IMR-90 (cell line): Measurements from ENCODE around the gene EP300. TPM values are rescaled to one million over a fixed set of nuclear protein-coding genes. Genes with fewer than 3 reads are reported as not detected.

Source experiments
- ATAC-seq: fragments of 200-7000 bp; cut with Tn5 transposase; 2 replicates; pipeline ENCODE4 v1.9.1; 2020; ENCODE audit warnings: low read depth, mild to moderate bottlenecking, moderate library complexity
- BruUV-seq: library from RNA; stranded (reverse); fragments of 400-500 nt; replicated peaks from 2 replicates; lab custom pipeline; 2021; lab: Mats Ljungman, UMichigan
- CTCF ChIA-PET: fragments of 300-600 bp; formaldehyde crosslinking; extraction: SDS; loops from one replicate; lab custom pipeline; 2021; ENCODE audit warnings: antibody characterized with exemption; lab: Yijun Ruan, JAX
- POLR2A ChIA-PET: fragments of 300-600 bp; sonication (Branson Sonifier 250); formaldehyde crosslinking; loops from one replicate; lab custom pipeline; 2022; ENCODE audit warnings: antibody characterized with exemption; ENCODE audit not compliant: unreplicated experiment; lab: Charles Lee
- DNase-seq: peaks from one replicate; pipeline ENCODE4 v3.0.0; 2013
- H2AFZ ChIP-seq: replicated peaks from 2 replicates; pipeline ENCODE3; 2013; ENCODE audit warnings: low read length, mild to moderate bottlenecking; ENCODE audit not compliant: poor library complexity
- H2AK5ac ChIP-seq: 2 replicates; pipeline ENCODE4 v1.6.1; 2013; ENCODE audit warnings: low read depth, low read length, inconsistent platforms
- H2AK9ac ChIP-seq: replicated peaks from 2 replicates; pipeline ENCODE3; 2013; ENCODE audit warnings: mild to moderate bottlenecking, low read depth, low read length, moderate library complexity; ENCODE audit not compliant: poor library complexity
- H2BK120ac ChIP-seq: 2 replicates; pipeline ENCODE4 v1.6.1; 2013; ENCODE audit warnings: low read depth, low read length, inconsistent platforms
- H2BK15ac ChIP-seq: 3 replicates; pipeline ENCODE4 v1.6.1; 2013; ENCODE audit warnings: low read depth, low read length, inconsistent platforms
- H2BK20ac ChIP-seq: 2 replicates; pipeline ENCODE4 v1.6.1; 2013; ENCODE audit warnings: low read depth, mild to moderate bottlenecking, inconsistent platforms, low read length, moderate library complexity
- H2BK5ac ChIP-seq: 2 replicates; pipeline ENCODE4 v1.6.1; 2013; ENCODE audit warnings: mild to moderate bottlenecking, low read depth, low read length, inconsistent platforms; ENCODE audit not compliant: poor library complexity, severe bottlenecking
- H3K14ac ChIP-seq: replicated peaks from 2 replicates; pipeline ENCODE4 v1.6.1; 2013; ENCODE audit warnings: low read depth, low read length, inconsistent platforms
- H3K18ac ChIP-seq: 2 replicates; pipeline ENCODE4 v1.6.1; 2013; ENCODE audit warnings: low read depth, low read length, control low read depth
- H3K23ac ChIP-seq: 2 replicates; pipeline ENCODE4 v1.6.1; 2013; ENCODE audit warnings: low read depth, low read length, inconsistent platforms
- H3K27ac ChIP-seq: 2 replicates; pipeline ENCODE4 v1.5.1; 2013; ENCODE audit warnings: mild to moderate bottlenecking, control low read depth, low read length; ENCODE audit not compliant: insufficient read depth
- H3K27me3 ChIP-seq: 2 replicates; pipeline ENCODE4 v1.6.1; 2013; ENCODE audit warnings: low read length; ENCODE audit not compliant: control insufficient read depth, insufficient read depth
- H3K36me3 ChIP-seq: 2 replicates; pipeline ENCODE4 v1.6.1; 2013; ENCODE audit warnings: low read length, mixed read lengths; ENCODE audit not compliant: control insufficient read depth, insufficient read depth
- H3K4ac ChIP-seq: 2 replicates; pipeline ENCODE4 v1.6.1; 2013; ENCODE audit warnings: low read depth, low read length, inconsistent platforms
- H3K4me1 ChIP-seq: 2 replicates; pipeline ENCODE4 v1.6.1; 2013; ENCODE audit warnings: low read length, mixed read lengths; ENCODE audit not compliant: control insufficient read depth, insufficient read depth
- H3K4me2 ChIP-seq: 2 replicates; pipeline ENCODE4 v1.6.1; 2013; ENCODE audit warnings: low read depth, mild to moderate bottlenecking, control low read depth, low read length, moderate library complexity
- H3K4me3 ChIP-seq: 2 replicates; pipeline ENCODE4 v1.5.1; 2013; ENCODE audit warnings: low read depth, mild to moderate bottlenecking, control low read depth, low read length, moderate library complexity; ENCODE audit not compliant: insufficient read depth
- H3K56ac ChIP-seq: 2 replicates; pipeline ENCODE4 v1.6.1; 2013; ENCODE audit warnings: low read length, inconsistent platforms; ENCODE audit not compliant: insufficient read depth; ENCODE audit errors: extremely low read depth
- H3K79me1 ChIP-seq, 2 experiments: 2 replicates each; pipeline ENCODE4 v1.6.1; 2013; ENCODE audit warnings: low read length in 2 of 2, inconsistent platforms in 1 of 2, low read depth in 1 of 2
- H3K9ac ChIP-seq: 2 replicates; pipeline ENCODE4 v1.6.1; 2013; ENCODE audit warnings: low read depth, low read length, control low read depth
- H3K9me1 ChIP-seq: 2 replicates; pipeline ENCODE4 v1.6.1; 2013; ENCODE audit warnings: low read length, inconsistent platforms; ENCODE audit not compliant: insufficient read depth
- H3K9me3 ChIP-seq: 2 replicates; pipeline ENCODE4 v1.6.1; 2013; ENCODE audit warnings: low read length; ENCODE audit not compliant: control insufficient read depth, insufficient read depth
- H4K20me1 ChIP-seq: 2 replicates; pipeline ENCODE4 v1.6.1; 2013; ENCODE audit warnings: low read length, inconsistent platforms; ENCODE audit not compliant: insufficient read depth
- H4K5ac ChIP-seq: 2 replicates; pipeline ENCODE4 v1.6.1; 2013; ENCODE audit warnings: mild to moderate bottlenecking, low read depth, low read length, control low read depth
- H4K8ac ChIP-seq, 2 experiments: 2 replicates each; pipeline ENCODE4 v1.6.1; 2013; ENCODE audit warnings: low read depth in 2 of 2, low read length in 2 of 2, control low read depth in 1 of 2, inconsistent platforms in 1 of 2
- H4K91ac ChIP-seq: 2 replicates; pipeline ENCODE4 v1.6.1; 2013; ENCODE audit warnings: low read depth, low read length, inconsistent platforms; ENCODE audit not compliant: insufficient read depth
- BHLHE40 ChIP-seq: fragments of 150-350 bp; IDR thresholded peaks from 2 replicates; pipeline ENCODE4 v1.6.1; 2016; ENCODE audit warnings: mild to moderate bottlenecking, low read depth, low read length
- MAFK ChIP-seq: IDR thresholded peaks from 2 replicates; pipeline ENCODE4 v1.6.1; 2012; ENCODE audit warnings: low read depth, low read length, improper control_type of control experiment
- MAZ ChIP-seq: IDR thresholded peaks from 2 replicates; pipeline ENCODE4 v1.6.1; 2012; ENCODE audit warnings: low read depth, mild to moderate bottlenecking, low read length, improper control_type of control experiment, moderate library complexity, borderline replicate concordance
- POLR2A ChIP-seq: IDR thresholded peaks from 2 replicates; pipeline ENCODE4 v1.6.1; 2012; ENCODE audit warnings: mild to moderate bottlenecking, low read depth, low read length
- RAD21 ChIP-seq: IDR thresholded peaks from 2 replicates; pipeline ENCODE4 v1.6.1; 2012; ENCODE audit warnings: low read length, improper control_type of control experiment
- RFX5 ChIP-seq: IDR thresholded peaks from 2 replicates; pipeline ENCODE4 v1.8.0; 2012; ENCODE audit warnings: low read depth, mild to moderate bottlenecking, low read length, moderate library complexity
- SMC3 ChIP-seq: fragments of 150-350 bp; IDR thresholded peaks from 2 replicates; pipeline ENCODE4 v1.6.1; 2016; ENCODE audit warnings: low read depth, mild to moderate bottlenecking, antibody characterized with exemption, low read length, moderate library complexity
- USF2 ChIP-seq: fragments of 150-350 bp; IDR thresholded peaks from 2 replicates; pipeline ENCODE4 v1.6.1; 2017; ENCODE audit warnings: mild to moderate bottlenecking, antibody characterized with exemption, low read length, low read depth
- WGBS, 2 experiments: methylation state at CpG; one replicate each; pipeline versions ENCODE4 v1.1.5 to v1.1.7; 2013; ENCODE audit warnings: missing lambda C conversion rate in 2 of 2; ENCODE audit not compliant: insufficient read length in 1 of 2; ENCODE audit errors: extremely low coverage in 2 of 2; 5-methylcytosine and 5-hydroxymethylcytosine counted together
- dilution Hi-C: fragments of 300-500 bp; cut with HindIII; formaldehyde crosslinking; loops from one replicate; pipeline ENCODE4 v1.14.3; 2018; ENCODE audit warnings: low sequenced_read_pairs; ENCODE audit not compliant: unreplicated experiment
- in situ Hi-C: fragments of 300-500 bp; cut with MboI; formaldehyde crosslinking; loops from 3 replicates; pipeline ENCODE4 v1.14.3; 2019; ENCODE audit warnings: low sequenced_read_pairs, inconsistent platforms, mixed read lengths
- intact Hi-C: fragments of 100-400 bp; cut with micrococcal nuclease; formaldehyde crosslinking; loops from 2 replicates; pipeline ENCODE4 v1.10.0; 2022
- polyA plus RNA-seq, 3 experiments: library from polyadenylated mRNA; depleted of rRNA; stranded (reverse); fragments of >200 nt; gene quantifications; 2 replicates each; pipeline ENCODE4 v1.2.3, GENCODE V29; 2012; ENCODE audit warnings: low replicate concordance in 1 of 3
- total RNA-seq: library from RNA; depleted of rRNA; stranded (reverse); fragments of >200 nt; gene quantifications from 2 replicates; pipeline ENCODE4 v1.2.3, GENCODE V29; 2012
- TF ChIP-seq, protein P1 (sequence below): conservative IDR thresholded peaks from 2 replicates; pipeline ENCODE4 v1.5.1; 2012; ENCODE audit warnings: mild to moderate bottlenecking, low read depth, low read length, improper control_type of control experiment

Gene EP300
- total and polyA plus RNA-seq, 2 of the 4 experiments (the other 2 are of a cell fraction): 23.3 to 27.4 TPM

GRCh38 chr22:41177622-41178424 is 85.4 kb downstream of the EP300 start:
- H4K8ac ChIP-seq: no peak overlapping the region
- dilution Hi-C loops (no loop called here), intact Hi-C loops (no loop called here), in situ Hi-C loops (no loop called here)
- ATAC-seq: no peak
- H3K4ac ChIP-seq: no peak overlapping the region
- no peak overlapping the region for H3K14ac ChIP-seq
- DNase-seq: no peak
- no peak overlapping the region for H2BK5ac ChIP-seq
- BruUV-seq: TSS peak; percentile 59
- TF ChIP-seq, protein P1, sequence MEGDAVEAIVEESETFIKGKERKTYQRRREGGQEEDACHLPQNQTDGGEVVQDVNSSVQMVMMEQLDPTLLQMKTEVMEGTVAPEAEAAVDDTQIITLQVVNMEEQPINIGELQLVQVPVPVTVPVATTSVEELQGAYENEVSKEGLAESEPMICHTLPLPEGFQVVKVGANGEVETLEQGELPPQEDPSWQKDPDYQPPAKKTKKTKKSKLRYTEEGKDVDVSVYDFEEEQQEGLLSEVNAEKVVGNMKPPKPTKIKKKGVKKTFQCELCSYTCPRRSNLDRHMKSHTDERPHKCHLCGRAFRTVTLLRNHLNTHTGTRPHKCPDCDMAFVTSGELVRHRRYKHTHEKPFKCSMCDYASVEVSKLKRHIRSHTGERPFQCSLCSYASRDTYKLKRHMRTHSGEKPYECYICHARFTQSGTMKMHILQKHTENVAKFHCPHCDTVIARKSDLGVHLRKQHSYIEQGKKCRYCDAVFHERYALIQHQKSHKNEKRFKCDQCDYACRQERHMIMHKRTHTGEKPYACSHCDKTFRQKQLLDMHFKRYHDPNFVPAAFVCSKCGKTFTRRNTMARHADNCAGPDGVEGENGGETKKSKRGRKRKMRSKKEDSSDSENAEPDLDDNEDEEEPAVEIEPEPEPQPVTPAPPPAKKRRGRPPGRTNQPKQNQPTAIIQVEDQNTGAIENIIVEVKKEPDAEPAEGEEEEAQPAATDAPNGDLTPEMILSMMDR: no peak
- no peak for TF ChIP-seq BHLHE40
- no peak for TF ChIP-seq POLR2A
- no peak for TF ChIP-seq MAFK
- TF ChIP-seq RAD21: no peak
- TF ChIP-seq SMC3: no peak
- no peak for TF ChIP-seq MAZ
- no peak for TF ChIP-seq RFX5
- no peak for TF ChIP-seq USF2
- no peak overlapping the region for H3K23ac ChIP-seq
- H2AK9ac ChIP-seq: no peak overlapping the region
- peaks cover 8% of the 10 kb centered on the region; the same call in 1 of the 2 replicates for H3K9me1 ChIP-seq
- H3K18ac ChIP-seq: no peak overlapping the region
- no peak overlapping the region for H3K9ac ChIP-seq
- WGBS, 2 experiments: 100% methylated on average over 2 of the region's 9 CpGs; no CpG with 5 or more reads in 1 of the 2 experiments
- H2BK120ac ChIP-seq: no peak overlapping the region
- no peak overlapping the region for H4K91ac ChIP-seq
- H4K5ac ChIP-seq: no peak overlapping the region
- H3K27ac ChIP-seq: no peak overlapping the region
- H3K56ac ChIP-seq: no peak overlapping the region
- H2AFZ ChIP-seq: no peak overlapping the region
- no peak overlapping the region for H3K4me2 ChIP-seq
- H2BK20ac ChIP-seq: no peak overlapping the region
- H3K36me3 ChIP-seq: peaks cover 51% of the 10 kb centered on the region
- H2AK5ac ChIP-seq: no peak overlapping the region
- peaks cover 0 to 19% of the 10 kb centered on the region in 2 experiments; a peak in 2 of 4 replicates for H3K79me1 ChIP-seq
- no peak overlapping the region for H3K4me3 ChIP-seq
- H3K4me1 ChIP-seq: peaks cover 1% of the 10 kb centered on the region; the same call in 1 of the 2 replicates
- H3K9me3 ChIP-seq: no peaks in the 10 kb centered on the region
- CTCF ChIA-PET: no interaction called here
- H3K27me3 ChIP-seq: no peaks in the 10 kb centered on the region
- POLR2A ChIA-PET: no interaction called here
- peaks cover 13% of the 10 kb centered on the region; the same call in 1 of the 2 replicates for H4K20me1 ChIP-seq
- H2BK15ac ChIP-seq: no peak overlapping the region
